HG03432 (cell line): ENCODE data around the gene TXNDC8.
A peak's percentile ranks its signal among the peaks of the same experiment; 100 is the strongest.
"Not testable (repeated sequence)": the region's sequence is repeated elsewhere in the genome, so short reads cannot be mapped to it uniquely, and the experiment has no call there.

Experiments
- ATAC-seq: cut with Tn5 transposase; IDR thresholded peaks from one replicate; pipeline ENCODE4 v1.9.1; 2021; ENCODE audit warnings: mild to moderate bottlenecking, moderate library complexity; ENCODE audit not compliant: unreplicated experiment

The TXNDC8 gene

DNA sequence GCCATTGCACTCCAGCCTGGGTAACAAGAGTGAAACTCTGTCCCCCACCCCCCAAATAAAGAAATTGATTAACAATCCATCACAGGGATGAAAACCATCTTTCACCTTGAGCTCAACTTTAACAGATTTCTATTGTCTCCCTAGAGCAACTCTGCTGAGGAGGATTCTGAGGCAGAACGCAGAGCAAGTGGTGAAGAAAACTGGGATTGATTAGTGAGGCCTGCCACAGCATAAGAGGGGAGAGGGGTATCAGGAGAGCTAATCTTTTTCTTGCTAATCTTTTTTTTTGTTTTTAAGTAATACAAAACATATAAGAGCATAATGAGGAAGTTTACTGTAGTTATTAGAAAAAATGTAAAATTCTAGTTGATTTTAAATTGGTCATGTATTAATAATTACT lies 8.9 kb downstream of the TXNDC8 start:
- ATAC-seq: no peak

- ATAC-seq: no peak
Measured at GRCh38 chr9:110327716-110328115, 9.9 kb downstream of the TXNDC8 start.

DNA sequence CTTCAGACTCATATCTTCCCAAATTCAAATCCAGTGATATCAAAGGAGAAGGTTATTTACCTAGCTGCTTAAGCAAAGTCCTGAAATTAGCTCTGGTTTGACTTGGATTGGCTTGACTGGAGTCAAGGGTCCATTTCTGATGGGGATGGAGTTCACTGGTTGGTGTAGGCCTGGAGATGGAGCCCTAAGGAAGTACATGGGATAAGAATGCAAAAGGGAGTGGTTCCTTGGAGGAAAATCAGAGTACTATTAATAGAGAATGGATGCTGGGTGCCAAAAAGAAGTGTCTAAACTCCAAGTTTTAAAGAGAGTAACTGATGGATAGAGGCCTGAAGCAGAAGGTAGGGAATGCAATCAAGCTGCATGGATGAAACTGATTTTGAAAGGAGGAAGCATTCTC lies 13.8 kb downstream of the TXNDC8 start:
- no peak for ATAC-seq

GRCh38 chr9:110320651-110321445 lies 16.8 kb downstream of the TXNDC8 start:
- no peak for ATAC-seq

DNA sequence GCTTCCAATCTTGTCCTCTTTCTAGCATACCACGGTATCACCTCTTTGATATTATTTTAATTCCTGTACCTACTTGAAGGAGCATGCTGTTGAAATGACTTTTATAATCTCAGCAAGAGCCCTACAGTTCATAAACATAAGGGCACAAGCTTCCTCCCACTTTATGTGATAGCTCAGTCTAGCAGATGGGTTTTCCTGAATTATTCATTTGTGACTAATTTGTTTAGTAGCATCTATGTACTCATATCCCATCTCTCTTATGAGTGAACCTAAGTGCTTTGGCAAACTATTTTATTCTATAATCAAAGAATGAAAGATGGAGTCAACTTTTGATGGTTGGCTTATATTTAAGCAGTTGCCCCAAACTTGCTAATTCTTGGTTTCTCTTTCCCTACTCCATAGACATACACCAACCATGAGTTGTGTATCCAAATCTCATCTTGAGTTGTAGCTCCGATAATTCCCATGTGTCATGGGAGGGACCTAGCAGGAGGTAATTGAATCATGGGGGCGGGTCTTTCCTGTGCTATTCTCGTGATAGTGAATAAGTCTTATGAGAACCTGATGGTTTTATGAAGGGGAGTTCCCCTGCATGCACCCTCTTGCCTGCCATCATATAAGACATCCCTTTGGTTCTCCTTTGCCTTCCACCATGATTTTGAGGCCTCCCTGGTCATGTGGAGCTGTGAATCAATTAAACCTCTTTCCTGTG lies 17.7 kb downstream of the TXNDC8 start:
- no peak for ATAC-seq

- no peak for ATAC-seq
Measured at GRCh38 chr9:110317911-110318310, 19.8 kb downstream of the TXNDC8 start.

GRCh38 chr9:110316261-110317075 lies 21.2 kb downstream of the TXNDC8 start:
- ATAC-seq: peak; percentile 98

GRCh38 chr9:110311978-110312377 lies 25.7 kb downstream of the TXNDC8 start:
- not testable (repeated sequence) for ATAC-seq

- no peak for ATAC-seq
Measured at GRCh38 chr9:110309681-110310080, 28.0 kb downstream of the TXNDC8 start.

GRCh38 chr9:110308633-110309038 lies 29.0 kb downstream of the TXNDC8 start:
- no peak for ATAC-seq

DNA sequence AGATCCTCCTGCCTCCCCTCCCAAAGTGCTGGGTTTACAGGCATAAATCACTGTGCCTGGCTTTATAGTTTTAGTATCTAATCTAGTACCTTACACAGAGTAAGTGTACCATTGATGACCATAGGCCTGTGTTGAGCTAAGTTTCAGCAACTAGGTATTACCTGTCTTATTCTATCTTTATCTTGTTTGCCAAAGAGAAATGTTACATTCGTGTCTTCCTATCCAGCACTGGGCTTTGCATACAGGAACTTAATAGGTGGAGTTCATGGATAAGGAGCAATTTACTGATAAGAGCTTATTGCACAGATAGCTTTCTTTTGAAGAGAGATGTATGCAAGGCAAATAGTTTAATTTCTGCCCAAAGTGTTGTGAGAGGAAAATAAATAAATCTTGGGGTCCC lies 30.5 kb downstream of the TXNDC8 start:
- ATAC-seq: no peak

DNA sequence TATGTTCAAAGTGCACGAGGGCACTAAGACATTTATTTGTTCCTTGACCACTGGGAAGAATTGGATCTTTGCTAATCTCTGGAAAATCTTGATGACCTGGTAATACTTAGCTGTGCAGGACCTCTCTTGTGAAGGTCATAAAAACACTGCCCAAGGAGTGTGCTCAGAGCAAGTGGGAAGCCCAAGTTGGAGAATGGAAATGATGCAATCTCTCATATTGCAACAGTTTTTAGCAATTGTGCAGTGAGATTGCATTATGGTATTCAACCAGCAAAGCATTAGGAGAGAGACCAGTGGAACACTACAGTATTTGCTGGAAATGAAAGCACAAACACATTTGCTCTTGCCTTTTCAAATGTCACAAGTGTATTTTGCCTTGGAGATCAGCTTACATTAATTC lies 34.5 kb downstream of the TXNDC8 start:
- ATAC-seq: no peak

DNA sequence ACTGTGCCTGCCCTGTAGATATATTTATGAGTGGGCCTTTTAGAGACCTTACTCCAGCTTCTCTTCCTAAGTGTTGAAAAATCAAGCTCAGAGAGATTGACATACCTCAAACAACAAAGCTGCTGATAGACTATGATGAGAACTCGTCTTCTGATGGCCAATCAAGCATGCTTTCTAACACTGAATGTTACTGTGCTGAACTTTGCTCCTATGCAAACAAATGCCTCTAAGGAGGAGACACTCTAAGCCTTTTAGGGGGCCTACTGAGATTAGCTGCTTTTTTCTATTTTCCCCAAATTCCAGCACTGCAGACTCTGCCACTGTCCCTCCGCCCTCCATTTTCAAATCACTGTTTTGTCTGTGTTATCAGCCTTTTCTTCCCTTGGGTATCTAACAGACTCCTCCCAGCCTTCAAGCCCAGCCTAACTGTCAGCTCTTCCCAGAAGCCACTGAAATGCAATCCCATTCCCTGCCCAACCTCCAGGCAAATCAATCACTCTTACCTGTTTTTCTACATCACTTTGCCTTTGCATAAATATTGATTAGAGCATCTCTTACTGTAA lies 39.5 kb downstream of the TXNDC8 start:
- ATAC-seq: no peak

- no peak for ATAC-seq
Measured at GRCh38 chr9:110293248-110293647, 44.4 kb downstream of the TXNDC8 start.

DNA sequence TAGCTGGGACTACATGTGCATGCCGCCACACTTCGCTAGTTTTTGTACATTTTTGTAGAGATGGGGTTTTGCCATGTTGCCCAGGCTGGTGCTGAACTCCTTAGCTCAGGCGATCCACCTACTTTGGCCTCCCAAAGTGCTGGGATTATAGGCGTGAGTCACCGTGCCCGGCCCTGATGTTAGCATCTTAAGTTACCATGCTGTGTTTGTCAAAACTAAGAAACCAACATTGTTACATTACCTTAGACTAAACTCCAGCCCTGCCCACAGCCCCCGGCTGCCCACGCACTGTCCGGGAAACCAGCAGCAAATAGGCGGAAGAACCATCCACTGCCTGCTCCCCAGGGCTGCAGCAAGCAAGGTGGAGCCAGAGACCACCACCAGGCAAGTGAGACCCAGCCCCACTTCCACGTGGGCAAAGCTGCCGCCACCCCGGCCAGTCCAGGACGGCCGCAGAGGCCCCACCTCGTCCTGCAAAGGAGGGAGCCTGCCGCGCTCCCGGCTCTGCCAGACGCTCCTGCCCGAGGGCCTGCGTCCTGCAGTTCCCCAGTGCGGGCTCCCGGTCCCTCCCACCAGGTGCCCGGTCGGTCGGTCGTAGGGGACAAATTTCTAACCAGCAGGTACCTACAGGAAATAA lies 45.6 kb downstream of the TXNDC8 start:
- ATAC-seq: no peak

GRCh38 chr9:110290001-110290400 lies 47.7 kb downstream of the TXNDC8 start:
- no peak for ATAC-seq

- no peak for ATAC-seq
Measured at GRCh38 chr9:110288503-110288902, 49.2 kb downstream of the TXNDC8 start.

- ATAC-seq: no peak
Measured at GRCh38 chr9:110287289-110287680, 50.4 kb downstream of the TXNDC8 start.

DNA sequence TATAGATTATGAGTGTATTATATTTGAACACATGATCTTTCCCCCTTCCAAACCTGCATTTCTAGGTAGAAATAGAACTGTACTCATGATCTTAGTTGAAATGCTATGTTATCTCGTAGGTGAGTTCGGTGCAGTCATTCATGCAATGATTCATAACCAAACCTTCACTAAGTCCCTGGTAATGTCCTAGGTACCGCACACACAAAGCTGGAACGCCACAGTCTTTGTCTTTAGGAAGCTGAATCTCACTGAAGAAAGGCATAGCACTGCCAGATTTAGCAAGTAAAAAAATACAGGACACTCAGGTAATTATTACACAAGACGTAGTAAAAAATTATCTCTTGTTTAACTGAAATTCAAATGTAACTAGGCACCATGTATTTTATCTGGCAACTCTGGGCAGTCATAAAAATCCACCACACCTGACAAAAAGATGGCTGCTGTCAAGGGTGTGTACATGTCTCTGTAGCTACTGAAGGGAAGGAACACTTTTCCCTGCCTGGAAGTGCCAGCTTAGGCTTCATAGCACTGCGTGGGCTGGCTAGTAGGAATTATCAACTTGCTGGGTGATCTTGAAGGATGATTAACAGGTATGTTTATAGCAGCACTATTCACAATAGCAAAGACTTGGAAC lies 53.3 kb downstream of the TXNDC8 start:
- peak; percentile 55 for ATAC-seq

- peak; percentile 66 for ATAC-seq
Measured at GRCh38 chr9:110283751-110284150, 53.9 kb downstream of the TXNDC8 start.
